Esophagus squamous epithelium (tissue), 4 donors: ENCODE results near the gene CDK12.
"Not testable (repeated sequence)": the region's sequence is repeated elsewhere in the genome, so short reads cannot be mapped to it uniquely, and the experiment has no call there.

Experiments used
- POLR2A ChIP-seq, 4 donors: fragments of 450-650 bp; IDR thresholded peaks; one replicate each; pipeline ENCODE4 v1.6.1; 2017; ENCODE audit warnings: antibody characterized with exemption in 4 of 4, mild to moderate bottlenecking in 4 of 4, moderate library complexity in 3 of 4
- TF ChIP-seq, protein P1 (sequence below), 6 experiments: fragments of 450-650 bp in 4 of 6; fragments of 200-600 bp in 2 of 6; sonication (generic) in 2 of 6; IDR thresholded peaks; one replicate each; pipeline ENCODE4 v1.5.1; 2016 to 2019; ENCODE audit warnings: antibody characterized with exemption in 6 of 6, mild to moderate bottlenecking in 4 of 6, moderate library complexity in 4 of 6

- TF ChIP-seq, protein P1, sequence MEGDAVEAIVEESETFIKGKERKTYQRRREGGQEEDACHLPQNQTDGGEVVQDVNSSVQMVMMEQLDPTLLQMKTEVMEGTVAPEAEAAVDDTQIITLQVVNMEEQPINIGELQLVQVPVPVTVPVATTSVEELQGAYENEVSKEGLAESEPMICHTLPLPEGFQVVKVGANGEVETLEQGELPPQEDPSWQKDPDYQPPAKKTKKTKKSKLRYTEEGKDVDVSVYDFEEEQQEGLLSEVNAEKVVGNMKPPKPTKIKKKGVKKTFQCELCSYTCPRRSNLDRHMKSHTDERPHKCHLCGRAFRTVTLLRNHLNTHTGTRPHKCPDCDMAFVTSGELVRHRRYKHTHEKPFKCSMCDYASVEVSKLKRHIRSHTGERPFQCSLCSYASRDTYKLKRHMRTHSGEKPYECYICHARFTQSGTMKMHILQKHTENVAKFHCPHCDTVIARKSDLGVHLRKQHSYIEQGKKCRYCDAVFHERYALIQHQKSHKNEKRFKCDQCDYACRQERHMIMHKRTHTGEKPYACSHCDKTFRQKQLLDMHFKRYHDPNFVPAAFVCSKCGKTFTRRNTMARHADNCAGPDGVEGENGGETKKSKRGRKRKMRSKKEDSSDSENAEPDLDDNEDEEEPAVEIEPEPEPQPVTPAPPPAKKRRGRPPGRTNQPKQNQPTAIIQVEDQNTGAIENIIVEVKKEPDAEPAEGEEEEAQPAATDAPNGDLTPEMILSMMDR (IDR thresholded peaks at IDR 0.05) = not testable (repeated sequence)
- not testable (repeated sequence) for TF ChIP-seq POLR2A (IDR thresholded peaks at IDR 0.05)
Measured at GRCh38 chr17:39464639-39465181, 3.4 kb downstream of the CDK12 start.
